NCI-H510A treated with DMSO at 0.1 percent for 48 hours (cell line): ENCODE results near the gene KLF6.

Source experiments
- DNase-seq: peaks from one replicate; lab custom pipeline; 2025; lab: John Stamatoyannopoulos, UW

The KLF6 gene

DNA sequence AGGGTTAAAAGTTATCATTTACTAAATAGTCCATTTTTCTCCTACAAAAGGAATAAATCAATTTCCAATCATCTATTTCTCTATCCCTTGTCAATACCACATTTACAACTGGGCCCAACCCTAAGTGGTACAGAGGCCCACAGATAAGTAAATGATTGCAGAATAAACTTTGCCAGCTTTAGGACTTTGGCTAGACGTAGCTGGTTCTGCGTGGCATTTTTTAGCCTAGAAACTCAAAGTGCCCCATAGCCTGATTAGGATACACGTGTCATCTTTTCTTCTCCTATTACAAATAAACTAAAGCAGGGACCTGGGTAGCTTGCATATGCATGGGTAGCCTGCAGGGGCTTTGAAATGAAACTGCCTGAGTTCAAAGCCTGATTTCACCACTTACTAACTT lies 56.4 kb downstream of the KLF6 start:
- DNase-seq: no peak

DNA sequence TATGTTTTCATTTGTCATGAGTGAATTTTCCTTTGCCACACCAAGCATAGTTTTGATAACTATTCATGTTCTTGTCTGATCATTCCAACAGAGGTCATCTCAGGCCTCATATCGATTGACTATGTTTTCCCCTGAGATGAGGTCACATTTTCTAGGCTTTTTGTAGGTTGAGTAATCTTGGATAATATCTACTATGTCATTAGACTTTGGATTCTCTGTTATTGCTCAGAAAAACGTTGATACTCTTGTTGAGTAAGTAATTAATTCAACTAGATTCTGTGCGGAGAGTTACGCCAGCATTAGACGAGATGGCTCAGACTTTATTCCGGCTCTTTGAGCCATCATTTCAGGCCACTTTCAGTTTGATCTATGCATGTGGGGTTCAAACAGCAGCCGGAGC lies 57.7 kb downstream of the KLF6 start:
- DNase-seq: no peak
